Epithelial cell of esophagus (primary cell): ENCODE results near the gene VPS37B.

Experiments used
- DNase-seq: peaks from one replicate; pipeline ENCODE4 v3.0.0; 2010; ENCODE audit warnings: low read depth
- H3K4me3 ChIP-seq: 2 replicates; pipeline ENCODE4 v1.5.1; 2011; ENCODE audit warnings: mild to moderate bottlenecking, low read length, control low read depth
- CTCF ChIP-seq: IDR thresholded peaks from 2 replicates; pipeline ENCODE4 v1.5.1; 2011; ENCODE audit warnings: low read depth, mild to moderate bottlenecking, low read length, control low read depth, inconsistent platforms; ENCODE audit not compliant: insufficient read depth; ENCODE audit errors: missing control alignments

Gene VPS37B

GRCh38 chr12:122853582-122854245 is 42.2 kb downstream of the VPS37B start:
- no peak overlapping the region for H3K4me3 ChIP-seq
- TF ChIP-seq CTCF = no peak
- no peak for DNase-seq

GRCh38 chr12:122852336-122853275 is 43.3 kb downstream of the VPS37B start:
- TF ChIP-seq CTCF = no peak
- no peak for DNase-seq
- H3K4me3 ChIP-seq = no peak overlapping the region

- no peak overlapping the region for H3K4me3 ChIP-seq
- no peak for TF ChIP-seq CTCF
Measured at GRCh38 chr12:122851820-122852219, 44.1 kb downstream of the VPS37B start.

GRCh38 chr12:122850695-122851350 is 45.1 kb downstream of the VPS37B start:
- DNase-seq = peak; percentile 64
- no peak for TF ChIP-seq CTCF
- no peak overlapping the region for H3K4me3 ChIP-seq

More at GRCh38 chr12:122851820-122852219, 44.1 kb downstream of the VPS37B start:
- peak; percentile 95 for DNase-seq

- no peak for DNase-seq
- no peak overlapping the region for H3K4me3 ChIP-seq
- no peak for TF ChIP-seq CTCF
Measured at GRCh38 chr12:122850048-122850445, 45.9 kb downstream of the VPS37B start.

- DNase-seq = no peak
- no peak for TF ChIP-seq CTCF
- no peak overlapping the region for H3K4me3 ChIP-seq
Measured at GRCh38 chr12:122849352-122850047, 46.4 kb downstream of the VPS37B start.
